Effector memory CD4-positive, alpha-beta T cell (primary cell): ENCODE measurements around the gene AGPAT3.

Experiments used
- DNase-seq, 3 donors: peaks; one replicate each; pipeline ENCODE4 v3.0.0-alpha.2; 2020
- H3K27ac ChIP-seq: 2 replicates; pipeline ENCODE4 v1.7.0; 2013; ENCODE audit warnings: mild to moderate bottlenecking, low read length, moderate library complexity; ENCODE audit not compliant: insufficient read depth, poor library complexity, severe bottlenecking
- H3K27me3 ChIP-seq: replicated peaks from 2 replicates; pipeline ENCODE4 v1.7.0; 2013; ENCODE audit warnings: mild to moderate bottlenecking, low read length; ENCODE audit not compliant: insufficient read depth, control insufficient read depth, poor library complexity, severe bottlenecking
- H3K36me3 ChIP-seq: 2 replicates; pipeline ENCODE4 v1.7.0; 2013; ENCODE audit warnings: mild to moderate bottlenecking, low read length, moderate library complexity; ENCODE audit not compliant: control insufficient read depth, insufficient read depth
- H3K4me1 ChIP-seq: 2 replicates; pipeline ENCODE4 v1.7.0; 2013; ENCODE audit warnings: low read length, mild to moderate bottlenecking; ENCODE audit not compliant: control insufficient read depth, insufficient read depth, poor library complexity, severe bottlenecking
- H3K4me3 ChIP-seq: 2 replicates; pipeline ENCODE4 v1.7.0; 2013; ENCODE audit warnings: low read length, low read depth, mild to moderate bottlenecking; ENCODE audit not compliant: insufficient read depth, poor library complexity, severe bottlenecking
- H3K9me3 ChIP-seq: 2 replicates; pipeline ENCODE4 v1.7.0; 2013; ENCODE audit warnings: mild to moderate bottlenecking, low read length, moderate library complexity; ENCODE audit not compliant: control insufficient read depth

AGPAT3 gene

GRCh38 chr21:43992121-43992520 is 127.1 kb downstream of the AGPAT3 start:
- no peak for DNase-seq
- Histone ChIP-seq H3K27me3 (no peaks in the 10 kb centered on the region), H3K4me1 (no peaks in the 10 kb centered on the region), H3K9me3 (no peaks in the 10 kb centered on the region), H3K36me3 (no peaks in the 10 kb centered on the region), H3K4me3 (no peak overlapping the region), H3K27ac (no peak overlapping the region)

- Histone ChIP-seq H3K36me3 (no peaks in the 10 kb centered on the region), H3K4me1 (no peaks in the 10 kb centered on the region), H3K9me3 (no peaks in the 10 kb centered on the region), H3K27ac (no peak overlapping the region), H3K27me3 (no peaks in the 10 kb centered on the region), H3K4me3 (no peak overlapping the region)
- DNase-seq: no peak
These were observed 128.5 kb downstream of the AGPAT3 start for GRCh38 chr21:43993420-43993934.

GRCh38 chr21:43994085-43994484 is 129.1 kb downstream of the AGPAT3 start:
- Histone ChIP-seq H3K9me3 (no peaks in the 10 kb centered on the region), H3K4me1 (no peaks in the 10 kb centered on the region), H3K4me3 (no peak overlapping the region), H3K27ac (no peak overlapping the region), H3K36me3 (no peaks in the 10 kb centered on the region), H3K27me3 (no peaks in the 10 kb centered on the region)
- DNase-seq: no peak

- H3K4me1 ChIP-seq: no peaks in the 10 kb centered on the region
- H3K4me3 ChIP-seq: no peak overlapping the region
- H3K27ac ChIP-seq: no peak overlapping the region
- no peaks in the 10 kb centered on the region for H3K27me3 ChIP-seq
- no peak for DNase-seq
- H3K36me3 ChIP-seq: no peaks in the 10 kb centered on the region
- no peaks in the 10 kb centered on the region for H3K9me3 ChIP-seq
These were observed 129.6 kb downstream of the AGPAT3 start for GRCh38 chr21:43994646-43995045.

DNA sequence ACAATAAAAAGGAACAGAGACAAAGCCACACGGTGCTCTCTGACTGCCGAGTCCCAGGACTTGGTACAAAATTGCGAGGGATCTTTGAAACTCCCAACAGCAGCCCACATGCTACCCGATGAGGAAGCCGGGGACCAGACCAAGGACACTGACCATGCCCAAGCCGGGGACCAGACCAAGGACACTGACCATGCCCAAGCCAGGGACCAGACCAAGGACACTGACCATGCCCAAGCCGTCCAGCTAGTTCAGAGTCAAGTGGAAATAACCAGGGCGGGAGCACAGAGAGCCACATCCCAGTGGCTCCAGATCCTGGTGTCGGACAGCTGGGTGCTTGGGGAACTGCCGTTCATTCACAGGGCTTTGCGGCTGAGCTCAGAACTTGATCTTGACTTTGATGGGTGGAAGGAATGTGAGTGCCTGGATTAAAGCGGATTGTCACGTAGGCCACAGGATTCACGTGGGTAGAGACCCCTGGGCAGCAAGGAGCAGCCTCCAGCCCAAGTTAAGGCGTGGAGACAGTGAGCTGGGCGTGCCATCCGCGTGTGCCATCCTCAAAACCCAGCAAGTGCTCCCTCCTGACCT is 130.6 kb downstream of the AGPAT3 start:
- Histone ChIP-seq H3K27ac (no peak overlapping the region), H3K27me3 (no peaks in the 10 kb centered on the region), H3K4me3 (no peak overlapping the region), H3K4me1 (no peaks in the 10 kb centered on the region), H3K36me3 (no peaks in the 10 kb centered on the region), H3K9me3 (no peaks in the 10 kb centered on the region)
- no peak for DNase-seq

- H3K9me3 ChIP-seq: no peaks in the 10 kb centered on the region
- H3K27ac ChIP-seq: no peak overlapping the region
- H3K4me1 ChIP-seq: no peaks in the 10 kb centered on the region
- H3K36me3 ChIP-seq: no peaks in the 10 kb centered on the region
- DNase-seq: no peak
- H3K4me3 ChIP-seq: no peak overlapping the region
- H3K27me3 ChIP-seq: no peaks in the 10 kb centered on the region
These were observed 133.0 kb downstream of the AGPAT3 start for GRCh38 chr21:43997766-43998742.

- no peaks in the 10 kb centered on the region for H3K9me3 ChIP-seq
- no peak overlapping the region for H3K4me3 ChIP-seq
- no peaks in the 10 kb centered on the region for H3K4me1 ChIP-seq
- DNase-seq: no peak
- no peaks in the 10 kb centered on the region for H3K27me3 ChIP-seq
- H3K27ac ChIP-seq: no peak overlapping the region
- H3K36me3 ChIP-seq: no peaks in the 10 kb centered on the region
These were observed 135.3 kb downstream of the AGPAT3 start for GRCh38 chr21:44000360-44000759.

- no peak for DNase-seq
- H3K27ac ChIP-seq: no peak overlapping the region
These were observed 137.5 kb downstream of the AGPAT3 start for GRCh38 chr21:44002511-44002910.

GRCh38 chr21:44003307-44003966 is 138.4 kb downstream of the AGPAT3 start:
- Histone ChIP-seq H3K27me3 (no peaks in the 10 kb centered on the region), H3K9me3 (no peaks in the 10 kb centered on the region), H3K27ac (no peak overlapping the region), H3K36me3 (no peaks in the 10 kb centered on the region), H3K4me3 (no peak overlapping the region), H3K4me1 (no peaks in the 10 kb centered on the region)
- DNase-seq: no peak

More at GRCh38 chr21:44002511-44002910, 137.5 kb downstream of the AGPAT3 start:
- no peak overlapping the region for H3K4me3 ChIP-seq
- no peaks in the 10 kb centered on the region for H3K27me3 ChIP-seq
- no peaks in the 10 kb centered on the region for H3K36me3 ChIP-seq
- no peaks in the 10 kb centered on the region for H3K4me1 ChIP-seq
- H3K9me3 ChIP-seq: no peaks in the 10 kb centered on the region
